ENCODE measurements around the gene KCNJ6.

DNA sequence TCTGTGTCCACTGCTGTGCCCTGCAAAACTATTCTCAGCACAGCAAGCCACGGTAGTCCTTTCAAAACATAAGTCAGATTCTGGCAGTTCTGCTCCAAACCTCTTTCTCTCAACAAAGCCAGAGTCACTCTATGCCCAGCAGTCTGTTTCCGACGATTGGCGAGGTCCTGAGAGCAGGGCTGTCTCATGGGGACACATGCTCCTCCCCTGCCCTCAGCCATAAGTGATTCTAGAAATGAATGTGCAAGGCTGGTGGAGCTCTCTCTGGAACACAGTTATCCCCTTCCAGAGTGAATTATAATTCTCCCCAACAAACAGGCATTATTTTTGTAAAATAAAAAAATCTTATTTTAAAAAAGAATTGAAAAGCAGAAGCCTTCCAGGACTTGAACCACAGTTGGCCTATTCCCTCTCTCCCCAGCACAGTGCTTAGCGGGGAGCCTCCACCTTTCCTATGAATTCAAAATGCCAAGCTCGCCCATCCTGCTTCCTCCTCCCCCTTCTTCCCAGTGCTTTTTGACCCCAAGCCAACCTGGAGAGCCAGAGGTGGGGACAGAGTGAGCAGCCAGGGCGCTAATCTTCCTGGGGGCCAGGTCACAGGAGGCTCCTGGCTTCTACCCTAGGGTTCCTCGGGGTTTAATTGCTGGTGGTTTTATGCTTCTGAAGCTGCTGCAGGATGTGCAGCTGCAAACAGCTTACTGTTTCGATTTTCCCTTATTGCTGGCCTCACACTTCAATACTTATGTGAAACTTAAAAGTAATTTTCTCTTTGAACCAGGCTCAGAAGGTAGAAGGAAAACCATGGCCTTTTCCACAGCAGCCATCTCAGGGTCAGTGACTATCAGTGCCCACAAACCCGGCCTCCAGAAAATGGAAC lies 41.1 kb downstream of the KCNJ6 start:
- TF ChIP-seq, protein P1, sequence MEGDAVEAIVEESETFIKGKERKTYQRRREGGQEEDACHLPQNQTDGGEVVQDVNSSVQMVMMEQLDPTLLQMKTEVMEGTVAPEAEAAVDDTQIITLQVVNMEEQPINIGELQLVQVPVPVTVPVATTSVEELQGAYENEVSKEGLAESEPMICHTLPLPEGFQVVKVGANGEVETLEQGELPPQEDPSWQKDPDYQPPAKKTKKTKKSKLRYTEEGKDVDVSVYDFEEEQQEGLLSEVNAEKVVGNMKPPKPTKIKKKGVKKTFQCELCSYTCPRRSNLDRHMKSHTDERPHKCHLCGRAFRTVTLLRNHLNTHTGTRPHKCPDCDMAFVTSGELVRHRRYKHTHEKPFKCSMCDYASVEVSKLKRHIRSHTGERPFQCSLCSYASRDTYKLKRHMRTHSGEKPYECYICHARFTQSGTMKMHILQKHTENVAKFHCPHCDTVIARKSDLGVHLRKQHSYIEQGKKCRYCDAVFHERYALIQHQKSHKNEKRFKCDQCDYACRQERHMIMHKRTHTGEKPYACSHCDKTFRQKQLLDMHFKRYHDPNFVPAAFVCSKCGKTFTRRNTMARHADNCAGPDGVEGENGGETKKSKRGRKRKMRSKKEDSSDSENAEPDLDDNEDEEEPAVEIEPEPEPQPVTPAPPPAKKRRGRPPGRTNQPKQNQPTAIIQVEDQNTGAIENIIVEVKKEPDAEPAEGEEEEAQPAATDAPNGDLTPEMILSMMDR (IDR thresholded peaks at IDR 0.05; ENCODE audit: low read depth, low read length) = no peak
- TF ChIP-seq EZH2phosphoT487 (IDR thresholded peaks at IDR 0.05; ENCODE audit: low read depth) = no peak
